Liver (tissue), 3 donors: ENCODE results near the gene UBA6.

Experiments
- EGR1 ChIP-seq, 2 donors: IDR thresholded peaks; 2 replicates each; pipeline ENCODE4 v1.6.1; 2016 to 2018; ENCODE audit warnings: antibody characterized with exemption in 2 of 2, low read depth in 2 of 2
- FOXA1 ChIP-seq: IDR thresholded peaks from 2 replicates; pipeline ENCODE4 v1.6.1; 2016; ENCODE audit warnings: antibody characterized with exemption
- GABPA ChIP-seq, 2 donors: IDR thresholded peaks in 1 of 2; conservative IDR thresholded peaks in 1 of 2; 2 replicates each; pipeline ENCODE4 v1.6.1; 2016; ENCODE audit warnings: antibody characterized with exemption in 2 of 2, mild to moderate bottlenecking in 1 of 2, moderate library complexity in 1 of 2
- JUND ChIP-seq, 2 donors: IDR thresholded peaks; 2 replicates each; pipeline ENCODE4 v1.6.1; 2016; ENCODE audit warnings: antibody characterized with exemption in 2 of 2
- NR2F2 ChIP-seq: IDR thresholded peaks from 2 replicates; pipeline ENCODE4 v1.6.1; 2016; ENCODE audit warnings: antibody characterized with exemption
- RAD21 ChIP-seq, 2 donors: IDR thresholded peaks; 2 replicates each; pipeline ENCODE4 v1.6.1; 2016; ENCODE audit warnings: antibody characterized with exemption in 2 of 2, mild to moderate bottlenecking in 2 of 2
- SP1 ChIP-seq: IDR thresholded peaks from 2 replicates; pipeline ENCODE4 v1.6.1; 2018; ENCODE audit warnings: antibody characterized with exemption, mild to moderate bottlenecking
- TAF1 ChIP-seq: conservative IDR thresholded peaks from 2 replicates; pipeline ENCODE4 v1.6.1; 2016; ENCODE audit warnings: antibody characterized with exemption, mild to moderate bottlenecking
- YY1 ChIP-seq: IDR thresholded peaks from 2 replicates; pipeline ENCODE4 v1.6.1; 2016; ENCODE audit warnings: antibody characterized with exemption, mild to moderate bottlenecking
- TF ChIP-seq, protein P1 (sequence below): fragments of 150-350 bp; IDR thresholded peaks from 2 replicates; pipeline ENCODE4 v1.5.1; 2017; ENCODE audit warnings: improper control_type of control experiment, low read depth, low read length; ENCODE audit not compliant: missing input control
- TF ChIP-seq, protein P2 (sequence below): IDR thresholded peaks from 2 replicates; pipeline ENCODE4 v1.6.1; 2016; ENCODE audit warnings: antibody characterized with exemption, mild to moderate bottlenecking
- TF ChIP-seq, protein P3 (sequence below): IDR thresholded peaks from 2 replicates; pipeline ENCODE4 v1.6.1; 2016; ENCODE audit warnings: antibody characterized with exemption
- TF ChIP-seq, protein P4 (sequence below): IDR thresholded peaks from 2 replicates; pipeline ENCODE4 v1.6.1; 2016; ENCODE audit warnings: antibody characterized with exemption
- TF ChIP-seq, protein P5 (sequence below): IDR thresholded peaks from 2 replicates; pipeline ENCODE4 v1.6.1; 2016; ENCODE audit warnings: antibody characterized with exemption
- donor health status: healthy.
- donor health status: healthy.

DNA sequence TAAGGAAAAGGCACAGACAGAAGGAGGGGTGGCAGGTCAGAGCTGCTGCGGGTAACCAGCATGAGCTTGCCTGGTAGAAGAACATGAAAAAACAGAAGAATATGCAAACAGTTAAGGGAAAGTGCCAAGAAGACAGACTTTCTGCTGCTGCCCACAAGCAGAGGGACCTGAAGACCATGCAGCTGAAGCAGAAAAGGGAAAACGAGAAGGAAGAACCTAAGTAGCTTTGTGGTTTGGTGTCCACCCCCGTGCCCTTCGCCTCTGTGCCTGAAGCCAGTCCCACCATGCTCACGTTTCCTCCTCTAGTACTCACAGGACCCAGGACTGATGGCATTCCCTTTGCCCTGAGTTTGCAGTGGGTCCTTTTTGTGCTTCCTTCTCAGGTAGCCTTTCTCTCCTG is 62.8 kb downstream of the UBA6 start:
- TF ChIP-seq, protein P1, sequence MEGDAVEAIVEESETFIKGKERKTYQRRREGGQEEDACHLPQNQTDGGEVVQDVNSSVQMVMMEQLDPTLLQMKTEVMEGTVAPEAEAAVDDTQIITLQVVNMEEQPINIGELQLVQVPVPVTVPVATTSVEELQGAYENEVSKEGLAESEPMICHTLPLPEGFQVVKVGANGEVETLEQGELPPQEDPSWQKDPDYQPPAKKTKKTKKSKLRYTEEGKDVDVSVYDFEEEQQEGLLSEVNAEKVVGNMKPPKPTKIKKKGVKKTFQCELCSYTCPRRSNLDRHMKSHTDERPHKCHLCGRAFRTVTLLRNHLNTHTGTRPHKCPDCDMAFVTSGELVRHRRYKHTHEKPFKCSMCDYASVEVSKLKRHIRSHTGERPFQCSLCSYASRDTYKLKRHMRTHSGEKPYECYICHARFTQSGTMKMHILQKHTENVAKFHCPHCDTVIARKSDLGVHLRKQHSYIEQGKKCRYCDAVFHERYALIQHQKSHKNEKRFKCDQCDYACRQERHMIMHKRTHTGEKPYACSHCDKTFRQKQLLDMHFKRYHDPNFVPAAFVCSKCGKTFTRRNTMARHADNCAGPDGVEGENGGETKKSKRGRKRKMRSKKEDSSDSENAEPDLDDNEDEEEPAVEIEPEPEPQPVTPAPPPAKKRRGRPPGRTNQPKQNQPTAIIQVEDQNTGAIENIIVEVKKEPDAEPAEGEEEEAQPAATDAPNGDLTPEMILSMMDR = no peak
- TF ChIP-seq TAF1 (no peak), JUND (IDR thresholded peaks at IDR 0.05) (no peak), NR2F2 (no peak), RAD21 (IDR thresholded peaks at IDR 0.05) (no peak), EGR1 (IDR thresholded peaks at IDR 0.05; ENCODE audit: low read depth in 2 of 2) (no peak), SP1 (no peak), GABPA (IDR thresholded peaks at IDR 0.05 in 1 of 2, conservative IDR thresholded peaks at IDR 0.05 in 1 of 2) (no peak), FOXA1 (no peak), YY1 (no peak)
- TF ChIP-seq, protein P2, sequence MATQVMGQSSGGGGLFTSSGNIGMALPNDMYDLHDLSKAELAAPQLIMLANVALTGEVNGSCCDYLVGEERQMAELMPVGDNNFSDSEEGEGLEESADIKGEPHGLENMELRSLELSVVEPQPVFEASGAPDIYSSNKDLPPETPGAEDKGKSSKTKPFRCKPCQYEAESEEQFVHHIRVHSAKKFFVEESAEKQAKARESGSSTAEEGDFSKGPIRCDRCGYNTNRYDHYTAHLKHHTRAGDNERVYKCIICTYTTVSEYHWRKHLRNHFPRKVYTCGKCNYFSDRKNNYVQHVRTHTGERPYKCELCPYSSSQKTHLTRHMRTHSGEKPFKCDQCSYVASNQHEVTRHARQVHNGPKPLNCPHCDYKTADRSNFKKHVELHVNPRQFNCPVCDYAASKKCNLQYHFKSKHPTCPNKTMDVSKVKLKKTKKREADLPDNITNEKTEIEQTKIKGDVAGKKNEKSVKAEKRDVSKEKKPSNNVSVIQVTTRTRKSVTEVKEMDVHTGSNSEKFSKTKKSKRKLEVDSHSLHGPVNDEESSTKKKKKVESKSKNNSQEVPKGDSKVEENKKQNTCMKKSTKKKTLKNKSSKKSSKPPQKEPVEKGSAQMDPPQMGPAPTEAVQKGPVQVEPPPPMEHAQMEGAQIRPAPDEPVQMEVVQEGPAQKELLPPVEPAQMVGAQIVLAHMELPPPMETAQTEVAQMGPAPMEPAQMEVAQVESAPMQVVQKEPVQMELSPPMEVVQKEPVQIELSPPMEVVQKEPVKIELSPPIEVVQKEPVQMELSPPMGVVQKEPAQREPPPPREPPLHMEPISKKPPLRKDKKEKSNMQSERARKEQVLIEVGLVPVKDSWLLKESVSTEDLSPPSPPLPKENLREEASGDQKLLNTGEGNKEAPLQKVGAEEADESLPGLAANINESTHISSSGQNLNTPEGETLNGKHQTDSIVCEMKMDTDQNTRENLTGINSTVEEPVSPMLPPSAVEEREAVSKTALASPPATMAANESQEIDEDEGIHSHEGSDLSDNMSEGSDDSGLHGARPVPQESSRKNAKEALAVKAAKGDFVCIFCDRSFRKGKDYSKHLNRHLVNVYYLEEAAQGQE = no peak
- TF ChIP-seq, protein P3, sequence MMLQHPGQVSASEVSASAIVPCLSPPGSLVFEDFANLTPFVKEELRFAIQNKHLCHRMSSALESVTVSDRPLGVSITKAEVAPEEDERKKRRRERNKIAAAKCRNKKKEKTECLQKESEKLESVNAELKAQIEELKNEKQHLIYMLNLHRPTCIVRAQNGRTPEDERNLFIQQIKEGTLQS = no peak
- TF ChIP-seq, protein P4, sequence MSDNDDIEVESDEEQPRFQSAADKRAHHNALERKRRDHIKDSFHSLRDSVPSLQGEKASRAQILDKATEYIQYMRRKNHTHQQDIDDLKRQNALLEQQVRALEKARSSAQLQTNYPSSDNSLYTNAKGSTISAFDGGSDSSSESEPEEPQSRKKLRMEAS = no peak
- TF ChIP-seq, protein P5, sequence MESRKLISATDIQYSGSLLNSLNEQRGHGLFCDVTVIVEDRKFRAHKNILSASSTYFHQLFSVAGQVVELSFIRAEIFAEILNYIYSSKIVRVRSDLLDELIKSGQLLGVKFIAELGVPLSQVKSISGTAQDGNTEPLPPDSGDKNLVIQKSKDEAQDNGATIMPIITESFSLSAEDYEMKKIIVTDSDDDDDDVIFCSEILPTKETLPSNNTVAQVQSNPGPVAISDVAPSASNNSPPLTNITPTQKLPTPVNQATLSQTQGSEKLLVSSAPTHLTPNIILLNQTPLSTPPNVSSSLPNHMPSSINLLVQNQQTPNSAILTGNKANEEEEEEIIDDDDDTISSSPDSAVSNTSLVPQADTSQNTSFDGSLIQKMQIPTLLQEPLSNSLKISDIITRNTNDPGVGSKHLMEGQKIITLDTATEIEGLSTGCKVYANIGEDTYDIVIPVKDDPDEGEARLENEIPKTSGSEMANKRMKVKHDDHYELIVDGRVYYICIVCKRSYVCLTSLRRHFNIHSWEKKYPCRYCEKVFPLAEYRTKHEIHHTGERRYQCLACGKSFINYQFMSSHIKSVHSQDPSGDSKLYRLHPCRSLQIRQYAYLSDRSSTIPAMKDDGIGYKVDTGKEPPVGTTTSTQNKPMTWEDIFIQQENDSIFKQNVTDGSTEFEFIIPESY = no peak
